Coronary artery (tissue), 2 donors: ENCODE measurements around the gene SHC2.
"Not testable (repeated sequence)": the region's sequence is repeated elsewhere in the genome, so short reads cannot be mapped to it uniquely, and the experiment has no call there.

Experiments used
- DNase-seq: peaks from one replicate; pipeline ENCODE4 v3.0.0-alpha.2; 2017; ENCODE audit warnings: low spot score
- H3K27ac ChIP-seq, 2 donors: fragments of 200-600 bp; sonication (generic); one replicate each; pipeline ENCODE4 v1.5.1; 2016 to 2019
- H3K4me3 ChIP-seq: fragments of 200-600 bp; sonication (generic); 2 replicates; pipeline ENCODE4 v1.5.1; 2016; ENCODE audit warnings: mild to moderate bottlenecking, moderate library complexity
- CTCF ChIP-seq: fragments of 200-600 bp; sonication (generic); IDR thresholded peaks from one replicate; pipeline ENCODE4 v1.5.1; 2019; ENCODE audit warnings: antibody characterized with exemption

Gene SHC2

GRCh38 chr19:387777-388176 is 73.1 kb downstream of the SHC2 start:
- no peak for TF ChIP-seq CTCF
- no peak overlapping the region for H3K4me3 ChIP-seq
- no peak for DNase-seq
- no peak overlapping the region for H3K27ac ChIP-seq

GRCh38 chr19:386632-387301 is 74.1 kb downstream of the SHC2 start:
- DNase-seq, H3K4me3 ChIP-seq, H3K27ac ChIP-seq: not testable (repeated sequence)

- not testable (repeated sequence) for H3K4me3 ChIP-seq, H3K27ac ChIP-seq, DNase-seq
Measured at GRCh38 chr19:386189-386588, 74.6 kb downstream of the SHC2 start.

- H3K27ac ChIP-seq, result no peak overlapping the region
- no peak for DNase-seq
- H3K4me3 ChIP-seq, result no peak overlapping the region
- no peak for TF ChIP-seq CTCF
Measured at GRCh38 chr19:384799-385169, 76.0 kb downstream of the SHC2 start.

- Histone ChIP-seq H3K4me3 (no peak overlapping the region), H3K27ac (no peak overlapping the region)
- no peak for DNase-seq
- TF ChIP-seq CTCF, result no peak
Measured at GRCh38 chr19:383922-384798, 76.7 kb downstream of the SHC2 start.

- Histone ChIP-seq H3K27ac (no peak overlapping the region), H3K4me3 (no peak overlapping the region)
- no peak for TF ChIP-seq CTCF
- DNase-seq, result no peak
Measured at GRCh38 chr19:383040-383439, 77.8 kb downstream of the SHC2 start.

GRCh38 chr19:382578-382977 is 78.3 kb downstream of the SHC2 start:
- H3K27ac ChIP-seq, DNase-seq, H3K4me3 ChIP-seq: not testable (repeated sequence)

GRCh38 chr19:381901-382300 is 78.9 kb downstream of the SHC2 start:
- H3K4me3 ChIP-seq, H3K27ac ChIP-seq, DNase-seq: not testable (repeated sequence)

GRCh38 chr19:380618-381219 is 80.1 kb downstream of the SHC2 start:
- not testable (repeated sequence) for H3K27ac ChIP-seq, DNase-seq, H3K4me3 ChIP-seq
